K562 (cell line): Measurements from ENCODE around the gene ZFHX2.

Experiments used
- CHCHD3 ChIP-seq: fragments of 250-450 bp; sonication (Bioruptor Pico); IDR thresholded peaks from 2 replicates; pipeline ENCODE4 v2.1.2; 2022; ENCODE audit warnings: mild to moderate bottlenecking
- CTBP1 ChIP-seq: fragments of 450-650 bp; IDR thresholded peaks from 2 replicates; pipeline ENCODE4 v1.6.1; 2016; ENCODE audit warnings: borderline replicate concordance
- ELF1 ChIP-seq: fragments of 200-800 bp; sonication (Bioruptor generic); IDR thresholded peaks from 2 replicates; pipeline ENCODE4 v1.6.1; 2016; ENCODE audit warnings: missing genetic modification characterization, missing compliant biosample characterization
- EZH2 ChIP-seq: IDR thresholded peaks from 2 replicates; pipeline ENCODE4 v1.6.1; 2012; ENCODE audit warnings: low read depth, mild to moderate bottlenecking, inconsistent platforms, low read length, borderline replicate concordance
- KDM5B ChIP-seq: fragments of 200-600 bp; sonication (generic); IDR thresholded peaks from 2 replicates; pipeline ENCODE4 v1.6.1; 2012; ENCODE audit warnings: low read depth, mild to moderate bottlenecking, moderate library complexity, low read length, control low read depth, inconsistent platforms; ENCODE audit not compliant: insufficient replicate concordance
- NCOA2 ChIP-seq, 2 experiments: fragments of 450-650 bp; IDR thresholded peaks; 2 replicates each; pipeline ENCODE4 v1.6.1; 2018; ENCODE audit warnings: mild to moderate bottlenecking in 2 of 2, moderate library complexity in 1 of 2; ENCODE audit not compliant: partially characterized antibody in 2 of 2
- NR3C1 ChIP-seq: sonication (generic); formaldehyde crosslinking; IDR thresholded peaks from 2 replicates; pipeline ENCODE4 v1.8.1; 2022; ENCODE audit warnings: missing genetic modification reagents
- PURB ChIP-seq: sonication (generic); formaldehyde crosslinking; IDR thresholded peaks from 2 replicates; pipeline ENCODE4 v1.9.0; 2021; ENCODE audit warnings: low read depth, mild to moderate bottlenecking, missing genetic modification reagents
- RBFOX2 ChIP-seq: fragments of 200-400 bp; formaldehyde crosslinking; IDR thresholded peaks from 2 replicates; pipeline ENCODE4 v1.6.1; 2017; ENCODE audit warnings: low read depth, mild to moderate bottlenecking, low read length, moderate library complexity
- RNF219 ChIP-seq: fragments of 250-450 bp; sonication (Bioruptor Pico); IDR thresholded peaks from 2 replicates; pipeline ENCODE4 v1.5.0; 2022; ENCODE audit warnings: mild to moderate bottlenecking
- ZNF324 ChIP-seq: fragments of 250-450 bp; sonication (Bioruptor Pico); IDR thresholded peaks from 2 replicates; pipeline ENCODE4 v1.4.0; 2020; ENCODE audit warnings: mild to moderate bottlenecking
- TF ChIP-seq, protein P1 (sequence below): sonication (generic); formaldehyde crosslinking; IDR thresholded peaks from 2 replicates; pipeline ENCODE4 v1.8.1; 2023; ENCODE audit warnings: mild to moderate bottlenecking, missing genetic modification reagents
- TF ChIP-seq, protein P2 (sequence below), 3 experiments: IDR thresholded peaks in 2 of 3; conservative IDR thresholded peaks in 1 of 3; 2 replicates each; pipeline ENCODE4 v1.5.1; 2011 to 2012; ENCODE audit warnings: low read length in 3 of 3, mild to moderate bottlenecking in 3 of 3, control low read depth in 2 of 3, improper control_type of control experiment in 1 of 3, inconsistent platforms in 1 of 3, low read depth in 1 of 3, mixed read lengths in 1 of 3, moderate library complexity in 1 of 3; ENCODE audit not compliant: insufficient read depth in 2 of 3
- TF ChIP-seq, protein P3 (sequence below), 2 experiments: fragments of 200-800 bp in 1 of 2; sonication (Bioruptor generic) in 1 of 2; sonication (generic) in 1 of 2; formaldehyde crosslinking in 1 of 2; IDR thresholded peaks in 1 of 2; conservative IDR thresholded peaks in 1 of 2; 2 replicates each; pipeline versions ENCODE4 v1.5.0 to v1.6.1; 2016 to 2020; ENCODE audit warnings: missing compliant biosample characterization in 1 of 2, missing genetic modification characterization in 1 of 2, missing genetic modification reagents in 1 of 2

- TF ChIP-seq, protein P1, sequence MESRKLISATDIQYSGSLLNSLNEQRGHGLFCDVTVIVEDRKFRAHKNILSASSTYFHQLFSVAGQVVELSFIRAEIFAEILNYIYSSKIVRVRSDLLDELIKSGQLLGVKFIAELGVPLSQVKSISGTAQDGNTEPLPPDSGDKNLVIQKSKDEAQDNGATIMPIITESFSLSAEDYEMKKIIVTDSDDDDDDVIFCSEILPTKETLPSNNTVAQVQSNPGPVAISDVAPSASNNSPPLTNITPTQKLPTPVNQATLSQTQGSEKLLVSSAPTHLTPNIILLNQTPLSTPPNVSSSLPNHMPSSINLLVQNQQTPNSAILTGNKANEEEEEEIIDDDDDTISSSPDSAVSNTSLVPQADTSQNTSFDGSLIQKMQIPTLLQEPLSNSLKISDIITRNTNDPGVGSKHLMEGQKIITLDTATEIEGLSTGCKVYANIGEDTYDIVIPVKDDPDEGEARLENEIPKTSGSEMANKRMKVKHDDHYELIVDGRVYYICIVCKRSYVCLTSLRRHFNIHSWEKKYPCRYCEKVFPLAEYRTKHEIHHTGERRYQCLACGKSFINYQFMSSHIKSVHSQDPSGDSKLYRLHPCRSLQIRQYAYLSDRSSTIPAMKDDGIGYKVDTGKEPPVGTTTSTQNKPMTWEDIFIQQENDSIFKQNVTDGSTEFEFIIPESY (CRISPR knock-in tag), result no peak
- TF ChIP-seq RNF219 (no peak), NCOA2 (IDR thresholded peaks at IDR 0.05; ENCODE audit: partially characterized antibody in 2 of 2) (no peak), ZNF324 (CRISPR knock-in tag) (no peak), PURB (CRISPR knock-in tag) (no peak), NR3C1 (CRISPR knock-in tag) (no peak), CHCHD3 (no peak), RBFOX2 (no peak), CTBP1 (no peak), ELF1 (tag) (no peak), EZH2 (no peak), KDM5B (no peak)
- TF ChIP-seq, protein P2, sequence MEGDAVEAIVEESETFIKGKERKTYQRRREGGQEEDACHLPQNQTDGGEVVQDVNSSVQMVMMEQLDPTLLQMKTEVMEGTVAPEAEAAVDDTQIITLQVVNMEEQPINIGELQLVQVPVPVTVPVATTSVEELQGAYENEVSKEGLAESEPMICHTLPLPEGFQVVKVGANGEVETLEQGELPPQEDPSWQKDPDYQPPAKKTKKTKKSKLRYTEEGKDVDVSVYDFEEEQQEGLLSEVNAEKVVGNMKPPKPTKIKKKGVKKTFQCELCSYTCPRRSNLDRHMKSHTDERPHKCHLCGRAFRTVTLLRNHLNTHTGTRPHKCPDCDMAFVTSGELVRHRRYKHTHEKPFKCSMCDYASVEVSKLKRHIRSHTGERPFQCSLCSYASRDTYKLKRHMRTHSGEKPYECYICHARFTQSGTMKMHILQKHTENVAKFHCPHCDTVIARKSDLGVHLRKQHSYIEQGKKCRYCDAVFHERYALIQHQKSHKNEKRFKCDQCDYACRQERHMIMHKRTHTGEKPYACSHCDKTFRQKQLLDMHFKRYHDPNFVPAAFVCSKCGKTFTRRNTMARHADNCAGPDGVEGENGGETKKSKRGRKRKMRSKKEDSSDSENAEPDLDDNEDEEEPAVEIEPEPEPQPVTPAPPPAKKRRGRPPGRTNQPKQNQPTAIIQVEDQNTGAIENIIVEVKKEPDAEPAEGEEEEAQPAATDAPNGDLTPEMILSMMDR (IDR thresholded peaks at IDR 0.05 in 2 of 3, conservative IDR thresholded peaks at IDR 0.05 in 1 of 3; ENCODE audit: insufficient read depth in 2 of 3, low read depth in 1 of 3, low read length in 3 of 3), result no peak
- TF ChIP-seq, protein P3, sequence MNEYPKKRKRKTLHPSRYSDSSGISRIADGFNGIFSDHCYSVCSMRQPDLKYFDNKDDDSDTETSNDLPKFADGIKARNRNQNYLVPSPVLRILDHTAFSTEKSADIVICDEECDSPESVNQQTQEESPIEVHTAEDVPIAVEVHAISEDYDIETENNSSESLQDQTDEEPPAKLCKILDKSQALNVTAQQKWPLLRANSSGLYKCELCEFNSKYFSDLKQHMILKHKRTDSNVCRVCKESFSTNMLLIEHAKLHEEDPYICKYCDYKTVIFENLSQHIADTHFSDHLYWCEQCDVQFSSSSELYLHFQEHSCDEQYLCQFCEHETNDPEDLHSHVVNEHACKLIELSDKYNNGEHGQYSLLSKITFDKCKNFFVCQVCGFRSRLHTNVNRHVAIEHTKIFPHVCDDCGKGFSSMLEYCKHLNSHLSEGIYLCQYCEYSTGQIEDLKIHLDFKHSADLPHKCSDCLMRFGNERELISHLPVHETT (CRISPR knock-in tag; conservative IDR thresholded peaks at IDR 0.05 in 1 of 2, IDR thresholded peaks at IDR 0.05 in 1 of 2), result no peak
Observed at GRCh38 chr14:23564181-23564812, 12.7 kb upstream of the ZFHX2 start.
